Astrocyte (in vitro differentiated cells and primary cell): ENCODE results near the gene IDH1.

Source experiments
- CTCF ChIP-seq: IDR thresholded peaks from 2 replicates; pipeline ENCODE4 v1.5.1; 2011; ENCODE audit warnings: low read depth, mild to moderate bottlenecking, inconsistent platforms, low read length, moderate library complexity; ENCODE audit not compliant: insufficient read depth
- EZH2 ChIP-seq: IDR thresholded peaks from 2 replicates; pipeline ENCODE4 v1.6.1; 2012; ENCODE audit warnings: mild to moderate bottlenecking, low read length, inconsistent platforms; ENCODE audit not compliant: insufficient read depth

GRCh38 chr2:208268156-208268952 lies 13.5 kb upstream of the IDH1 start:
- TF ChIP-seq CTCF (no peak), EZH2 (no peak)
